ENCODE results near the gene TUFT1. TPM values are rescaled to one million over a fixed set of nuclear protein-coding genes. Genes with fewer than 3 reads are reported as not detected.

Gene TUFT1
- total and polyA plus RNA-seq, 2 of the 8 experiments (the other 6 are each of a cell fraction or from before 2014, with no cell fraction given) = 7.3 to 10.4 TPM

- Histone ChIP-seq H2BK5ac (ENCODE audit: low read depth, low read length) (peak overlapping the region; percentile 82), H3K18ac (ENCODE audit: extremely low read depth, low read length) (no peak overlapping the region; the same call in 1 of the 2 replicates), H3K4me3 (ENCODE audit: extremely low read depth in 1 of 4, insufficient read depth in 2 of 4, low read depth in 3 of 4, low read length in 4 of 4) (peak overlapping the region; percentile 65 to 95 (median 82); a peak in 5 of 8 replicates), H3K9ac (replicated peaks in 1 of 4; ENCODE audit: extremely low read depth in 1 of 4, low read depth in 3 of 4, low read length in 3 of 4) (peak overlapping the region in 3 of 4 experiments; percentile 54 to 84 (median 65); a peak in 6 of 7 replicates), H2AFZ (ENCODE audit: low read length) (no peak overlapping the region), H3K79me2 (ENCODE audit: control insufficient read depth in 1 of 2, insufficient read depth in 2 of 2, low read length in 2 of 2) (peaks cover 0 to 23% of the 10 kb centered on the region in 2 experiments; a peak in 2 of 4 replicates), H3K4ac (replicated peaks; ENCODE audit: insufficient read length, low read depth, low read length) (no peak overlapping the region), H3K23ac (ENCODE audit: insufficient read length) (no peak overlapping the region), H3K23me2 (ENCODE audit: low read depth, low read length) (peaks cover 9% of the 10 kb centered on the region; the same call in 1 of the 2 replicates), H3K14ac (ENCODE audit: insufficient read length) (no peak overlapping the region), H2BK15ac (ENCODE audit: low read length) (no peak overlapping the region), H4K20me1 (replicated peaks in 1 of 2; ENCODE audit: control insufficient read depth in 1 of 2, insufficient read depth in 2 of 2, low read length in 2 of 2) (peaks cover 0 to 3% of the 10 kb centered on the region in 2 experiments), H3K4me1 (replicated peaks in 1 of 4; ENCODE audit: control insufficient read depth in 3 of 4, insufficient read depth in 4 of 4, low read length in 3 of 4) (peaks cover 0 to 7% (median 6%) of the 10 kb centered on the region in 4 experiments; a peak in 6 of 7 replicates), H2BK120ac (replicated peaks; ENCODE audit: low read depth, low read length) (no peak overlapping the region), H3K56ac (replicated peaks; ENCODE audit: insufficient read length, low read depth, low read length) (no peak overlapping the region), H3K79me1 (ENCODE audit: low read depth, low read length) (no peaks in the 10 kb centered on the region; the same call in 1 of the 2 replicates), H4K91ac (replicated peaks; ENCODE audit: insufficient read length, low read length) (no peak overlapping the region), H3K4me2 (ENCODE audit: insufficient read depth in 1 of 2, low read depth in 2 of 2, low read length in 2 of 2) (peak overlapping the region; percentile 70 to 84), H3K27me3 (replicated peaks in 1 of 4; ENCODE audit: control insufficient read depth in 3 of 4, extremely low read depth in 1 of 4, insufficient read depth in 3 of 4, low read length in 3 of 4) (no peaks in the 10 kb centered on the region), H3K36me3 (ENCODE audit: control insufficient read depth in 2 of 4, insufficient read depth in 4 of 4, low read length in 3 of 4) (peaks cover 15 to 29% (median 25%) of the 10 kb centered on the region in 4 experiments), H3K27ac (ENCODE audit: low read depth, low read length) (peak overlapping the region; percentile 78), H2BK12ac (ENCODE audit: low read depth, low read length) (peak overlapping the region; percentile 77), H4K8ac (ENCODE audit: extremely low read depth, insufficient read depth, low read length) (peak overlapping the region; percentile 85; the same call in 1 of the 2 replicates), H2AK5ac (ENCODE audit: low read depth, low read length) (0 out of 2 replicates have a peak overlapping the region, but pooled peaks have one; percentile 47), H2BK20ac (ENCODE audit: low read length) (no peak overlapping the region), H3K9me3 (ENCODE audit: insufficient read depth in 2 of 2, low read depth in 1 of 2, low read length in 1 of 2) (no peaks in the 10 kb centered on the region), H4K5ac (ENCODE audit: insufficient read length, low read depth, low read length) (no peak overlapping the region)
- peak; percentile 7 for FAIRE-seq
- WGBS, 2 experiments (ENCODE audit: extremely low coverage in 1 of 2, insufficient coverage in 1 of 2, insufficient read length in 1 of 2, insufficient replicate concordance in 2 of 2, low coverage in 1 of 2, low lambda C conversion rate in 2 of 2, missing lambda C conversion rate in 1 of 2) = 65% methylated on average over 7 of the region's 7 CpGs; no CpG with 5 or more reads in 1 of the 2 experiments
- no peak for DNase-seq (ENCODE audit: low read depth in 1 of 2, low spot score in 2 of 2)
- CTCF ChIA-PET (ENCODE audit: partially characterized antibody) = interaction anchor here (0.9 to 2.2 kb wide), 4 partner anchors 12 to 282 kb away, joined by 3 to 8 read pairs (median 4); no protein-coding TSS in a partner anchor
- POLR2A ChIA-PET (ENCODE audit: partially characterized antibody) = interaction anchor here (0.7 to 18.0 kb wide), 40 partner anchors 9 to 495 kb away, joined by 3 to 283 read pairs (median 5); partner anchors contain the start of genes CELF3, CGN, MRPL9 and PSMB4
- TF ChIP-seq RBBP5 (IDR thresholded peaks at IDR 0.05; ENCODE audit: borderline replicate concordance, low read depth, low read length) (0 out of 2 replicates have a peak, but pooled peaks have one; percentile 18), TAF1 (IDR thresholded peaks at IDR 0.05; ENCODE audit: low read depth, low read length) (no peak), SIRT6 (IDR thresholded peaks at IDR 0.05; ENCODE audit: low read length) (no peak), SRF (IDR thresholded peaks at IDR 0.05; ENCODE audit: low read depth, low read length) (peak; percentile 98), SP2 (IDR thresholded peaks at IDR 0.05; ENCODE audit: low read length) (no peak), POLR2A (IDR thresholded peaks at IDR 0.05; ENCODE audit: control extremely low read depth in 1 of 2, low read depth in 2 of 2, low read length in 2 of 2) (peak; percentile 57 to 96; a peak in 2 of 3 replicates), KDM1A (IDR thresholded peaks at IDR 0.05; ENCODE audit: borderline replicate concordance, low read length) (no peak), RFX5 (IDR thresholded peaks at IDR 0.05; ENCODE audit: borderline replicate concordance, low read depth, low read length) (no peak), ATF3 (IDR thresholded peaks at IDR 0.05; ENCODE audit: insufficient read depth, low read depth, low read length) (no peak)
Observed at GRCh38 chr1:151539321-151540020, 638 bp upstream of the TUFT1 start.
